Natural killer cell (primary cell): ENCODE results near the gene NUCKS1. TPM values are rescaled to one million over a fixed set of nuclear protein-coding genes. Genes with fewer than 3 reads are reported as not detected.

Experiments
- ATAC-seq, 3 donors: fragments of 150-1000 bp in 2 of 3; fragments of 200-7000 bp in 1 of 3; cut with Tn5 transposase; 1 replicate in 1 of 3; 2 replicates in 2 of 3; pipeline ENCODE4 v1.10.0; 2021; ENCODE audit warnings: mild to moderate bottlenecking in 2 of 3, moderate library complexity in 2 of 3
- DNase-seq, 2 donors: peaks; one replicate each; pipeline versions ENCODE4 v3.0.0 to v3.0.0-alpha.2; 2013 to 2021; ENCODE audit warnings: mixed read lengths in 1 of 2
- H3K27ac ChIP-seq: one replicate; pipeline ENCODE4 v1.5.1; 2013; ENCODE audit warnings: mild to moderate bottlenecking, low read length
- H3K27me3 ChIP-seq: one replicate; pipeline ENCODE4 v1.6.1; 2013; ENCODE audit warnings: low read length; ENCODE audit not compliant: control insufficient read depth, insufficient read depth
- H3K36me3 ChIP-seq: one replicate; pipeline ENCODE4 v1.6.1; 2013; ENCODE audit warnings: low read length; ENCODE audit not compliant: control insufficient read depth, insufficient read depth
- H3K4me1 ChIP-seq: one replicate; pipeline ENCODE4 v1.6.1; 2013; ENCODE audit warnings: low read length; ENCODE audit not compliant: control insufficient read depth, insufficient read depth
- H3K4me3 ChIP-seq: one replicate; pipeline ENCODE4 v1.5.1; 2013; ENCODE audit warnings: low read length
- H3K9me3 ChIP-seq: one replicate; pipeline ENCODE4 v1.6.1; 2013; ENCODE audit warnings: low read length; ENCODE audit not compliant: control insufficient read depth, insufficient read depth
- H3K27ac Mint-ChIP-seq, 2 donors: one replicate each; pipeline ENCODE4 v1.8.0; 2022; ENCODE audit warnings: mild to moderate bottlenecking in 2 of 2, mixed read lengths in 2 of 2, moderate library complexity in 1 of 2
- H3K27me3 Mint-ChIP-seq, 2 donors: one replicate each; pipeline ENCODE4 v1.8.0; 2022; ENCODE audit warnings: low read depth in 2 of 2, mixed read lengths in 2 of 2
- H3K36me3 Mint-ChIP-seq: one replicate; pipeline ENCODE4 v1.8.0; 2022; ENCODE audit warnings: mixed read lengths
- H3K4me1 Mint-ChIP-seq, 2 donors: one replicate each; pipeline ENCODE4 v1.8.0; 2022; ENCODE audit warnings: mixed read lengths in 2 of 2
- H3K4me3 Mint-ChIP-seq: one replicate; pipeline ENCODE4 v1.8.0; 2022; ENCODE audit warnings: mild to moderate bottlenecking, moderate library complexity, mixed read lengths
- H3K9me3 Mint-ChIP-seq, 2 donors: one replicate each; pipeline ENCODE4 v1.8.0; 2022; ENCODE audit warnings: mixed read lengths in 2 of 2
- whole genome bisulfite sequencing: methylation state at CpG from one replicate; pipeline ENCODE4 v1.1.7; 2013; ENCODE audit warnings: missing lambda C conversion rate; ENCODE audit not compliant: insufficient coverage; 5-methylcytosine and 5-hydroxymethylcytosine counted together
- intact Hi-C: fragments of 100-400 bp; cut with micrococcal nuclease; formaldehyde crosslinking; loops from one replicate; pipeline ENCODE4 v1.14.2; 2022
- total RNA-seq, 4 donors: library from RNA; stranded (reverse); fragments of 120-200 nt in 1 of 4; gene quantifications; one replicate each; pipeline versions ENCODE4 v1.2.3 to v1.2.4, GENCODE V29; 2013 to 2022
- TF ChIP-seq, protein P1 (sequence below): fragments of 200-600 bp; IDR thresholded peaks from one replicate; pipeline ENCODE4 v1.8.0; 2022; ENCODE audit warnings: antibody characterized with exemption

Gene NUCKS1
- total RNA-seq, 3 donors from 2014 or later (not counting 1 experiment from before 2014, with no cell fraction given) = 89.2 to 113 (median 103) TPM

DNA sequence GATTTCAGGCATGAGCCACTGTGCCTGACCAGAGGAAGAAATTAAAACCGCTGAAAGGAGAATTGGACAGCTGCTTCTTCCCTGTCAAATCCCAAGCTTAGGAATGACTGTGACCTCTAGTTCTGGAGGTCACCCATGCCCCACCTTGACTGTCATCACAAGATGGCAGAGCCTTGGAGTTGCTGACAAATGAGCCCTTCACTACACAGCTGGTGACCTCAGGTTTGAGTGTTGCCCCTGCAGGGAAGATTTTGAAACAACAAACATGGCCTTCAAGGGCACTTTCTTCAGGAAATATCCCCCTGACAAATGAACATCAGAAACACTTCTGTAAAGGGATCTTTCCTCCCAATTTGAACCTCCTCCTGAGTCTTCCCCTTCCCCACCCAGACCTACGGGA, 62.7 kb downstream of the NUCKS1 start:
- ATAC-seq (no peak), DNase-seq (no peak)
- H3K4me3 Mint-ChIP-seq = no peak overlapping the region
- TF ChIP-seq, protein P1, sequence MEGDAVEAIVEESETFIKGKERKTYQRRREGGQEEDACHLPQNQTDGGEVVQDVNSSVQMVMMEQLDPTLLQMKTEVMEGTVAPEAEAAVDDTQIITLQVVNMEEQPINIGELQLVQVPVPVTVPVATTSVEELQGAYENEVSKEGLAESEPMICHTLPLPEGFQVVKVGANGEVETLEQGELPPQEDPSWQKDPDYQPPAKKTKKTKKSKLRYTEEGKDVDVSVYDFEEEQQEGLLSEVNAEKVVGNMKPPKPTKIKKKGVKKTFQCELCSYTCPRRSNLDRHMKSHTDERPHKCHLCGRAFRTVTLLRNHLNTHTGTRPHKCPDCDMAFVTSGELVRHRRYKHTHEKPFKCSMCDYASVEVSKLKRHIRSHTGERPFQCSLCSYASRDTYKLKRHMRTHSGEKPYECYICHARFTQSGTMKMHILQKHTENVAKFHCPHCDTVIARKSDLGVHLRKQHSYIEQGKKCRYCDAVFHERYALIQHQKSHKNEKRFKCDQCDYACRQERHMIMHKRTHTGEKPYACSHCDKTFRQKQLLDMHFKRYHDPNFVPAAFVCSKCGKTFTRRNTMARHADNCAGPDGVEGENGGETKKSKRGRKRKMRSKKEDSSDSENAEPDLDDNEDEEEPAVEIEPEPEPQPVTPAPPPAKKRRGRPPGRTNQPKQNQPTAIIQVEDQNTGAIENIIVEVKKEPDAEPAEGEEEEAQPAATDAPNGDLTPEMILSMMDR = no peak
- H3K4me1 Mint-ChIP-seq = no peaks in the 10 kb centered on the region
- Histone ChIP-seq H3K27me3 (no peaks in the 10 kb centered on the region), H3K4me3 (no peak overlapping the region), H3K4me1 (no peaks in the 10 kb centered on the region), H3K9me3 (no peaks in the 10 kb centered on the region), H3K36me3 (no peaks in the 10 kb centered on the region), H3K27ac (no peak overlapping the region)
- no peaks in the 10 kb centered on the region for H3K36me3 Mint-ChIP-seq
- H3K27me3 Mint-ChIP-seq = peaks cover 0 to 9% of the 10 kb centered on the region in 2 donors
- H3K27ac Mint-ChIP-seq = no peak overlapping the region
- H3K9me3 Mint-ChIP-seq = no peaks in the 10 kb centered on the region
- intact Hi-C loops = no loop called here
- 89% methylated on average over 2 of the region's 2 CpGs for WGBS

GRCh38 chr1:205681364-205681763, 68.6 kb downstream of the NUCKS1 start:
- Histone ChIP-seq H3K4me3 (no peak overlapping the region), H3K27ac (no peak overlapping the region), H3K27me3 (peaks cover 2% of the 10 kb centered on the region), H3K4me1 (peaks cover 14% of the 10 kb centered on the region), H3K9me3 (no peaks in the 10 kb centered on the region), H3K36me3 (no peaks in the 10 kb centered on the region)
- no peak overlapping the region for H3K27ac Mint-ChIP-seq
- H3K9me3 Mint-ChIP-seq = no peaks in the 10 kb centered on the region
- TF ChIP-seq, protein P1 = no peak
- no peak overlapping the region for H3K4me3 Mint-ChIP-seq
- H3K36me3 Mint-ChIP-seq = no peaks in the 10 kb centered on the region
- ATAC-seq = no peak
- intact Hi-C loops = no loop called here
- WGBS = 88% methylated on average over 3 of the region's 3 CpGs
- DNase-seq = no peak
- peaks cover 14 to 19% of the 10 kb centered on the region in 2 donors for H3K4me1 Mint-ChIP-seq
- H3K27me3 Mint-ChIP-seq = peaks cover 11 to 15% of the 10 kb centered on the region in 2 donors

DNA sequence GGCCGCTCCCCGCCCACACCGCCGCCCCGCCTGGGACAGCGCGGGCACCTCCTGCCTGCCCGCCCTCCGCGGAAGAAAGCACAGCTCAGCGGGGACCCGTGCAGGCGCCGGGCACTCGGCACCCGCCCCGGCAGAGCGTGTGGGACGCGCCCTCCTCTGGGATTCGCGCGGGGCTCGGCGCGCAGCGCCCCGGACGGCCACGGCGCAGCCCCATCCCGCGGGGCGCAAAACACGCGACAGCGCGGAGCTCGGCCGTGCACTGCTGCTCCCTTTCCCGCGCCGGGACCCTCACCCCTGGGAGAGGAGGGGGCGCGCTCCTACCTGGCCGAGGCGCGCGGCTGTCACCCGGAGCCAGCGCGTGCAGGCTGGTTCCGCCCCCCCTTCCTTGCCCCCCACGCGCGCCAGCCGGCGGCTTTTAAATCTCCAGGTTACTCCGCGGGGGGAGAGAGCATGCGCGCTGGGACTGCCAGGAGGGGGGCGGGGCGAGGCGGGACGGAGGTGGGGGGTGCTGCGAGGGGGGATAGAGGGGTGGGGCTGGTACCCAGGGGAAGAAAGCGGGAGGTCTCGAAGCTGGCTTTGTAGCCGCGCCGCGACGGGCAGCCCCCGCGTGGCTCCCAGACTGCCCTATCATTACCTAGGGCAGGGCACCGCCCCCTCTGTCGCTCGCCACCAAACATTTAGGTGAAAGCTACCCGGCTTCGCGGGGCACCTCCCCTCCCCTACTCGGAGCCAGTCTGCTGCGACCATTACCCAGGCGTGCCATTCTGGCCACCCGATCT, 69.7 kb downstream of the NUCKS1 start, which contains the start of gene SLC45A3:
Gene SLC45A3 (minus strand): TSS at position 437 of the 779 bp plus-strand sequence. CDS start 15,853 bp downstream, outside the sequence.
- DNase-seq = peak in 1 of 2 donors; percentile 56
- intact Hi-C loops = no loop called here
- peak; percentile 61 to 72 (median 67) for ATAC-seq
- Histone ChIP-seq H3K36me3 (no peaks in the 10 kb centered on the region), H3K27ac (no peak within 1 kb of the TSS), H3K4me1 (peaks cover 14% of the 10 kb centered on the region), H3K4me3 (peak within 1 kb of the TSS; percentile 17), H3K27me3 (peaks cover 2% of the 10 kb centered on the region), H3K9me3 (no peaks in the 10 kb centered on the region)
- Mint-ChIP-seq H3K36me3 (no peaks in the 10 kb centered on the region), H3K27ac (peak within 1 kb of the TSS; percentile 22 to 41), H3K4me1 (peaks cover 14 to 19% of the 10 kb centered on the region in 2 donors), H3K4me3 (peak within 1 kb of the TSS; percentile 90), H3K27me3 (peaks cover 11 to 15% of the 10 kb centered on the region in 2 donors), H3K9me3 (no peaks in the 10 kb centered on the region)
- under 1% methylated on average over 83 of the region's 86 CpGs for WGBS
- TF ChIP-seq, protein P1 = no peak
